Calu3 (cell line): ENCODE data around the gene SLFN14. TPM values are rescaled to one million over a fixed set of nuclear protein-coding genes. Genes with fewer than 3 reads are reported as not detected.
"Not testable (repeated sequence)": the region's sequence is repeated elsewhere in the genome, so short reads cannot be mapped to it uniquely, and the experiment has no call there.

Experiments
- BruUV-seq: library from RNA; stranded (reverse); fragments of 400-500 nt; replicated peaks from 2 replicates; lab custom pipeline; 2021; lab: Mats Ljungman, UMichigan
- CTCF ChIA-PET: fragments of 300-600 bp; sonication (Branson Sonifier 250); formaldehyde crosslinking; loops from one replicate; lab custom pipeline; 2022; ENCODE audit warnings: antibody characterized with exemption; lab: Charles Lee
- DNase-seq: peaks from one replicate; pipeline ENCODE4 v3.0.0; 2022
- H3K27ac Mint-ChIP-seq: one replicate; pipeline ENCODE4 v1.8.0; 2022; ENCODE audit warnings: mixed read lengths; ENCODE audit not compliant: unreplicated experiment
- H3K27me3 Mint-ChIP-seq: one replicate; pipeline ENCODE4 v1.8.0; 2022; ENCODE audit warnings: mixed read lengths; ENCODE audit not compliant: unreplicated experiment
- H3K36me3 Mint-ChIP-seq: one replicate; pipeline ENCODE4 v1.8.0; 2022; ENCODE audit warnings: mild to moderate bottlenecking, moderate library complexity, mixed read lengths; ENCODE audit not compliant: insufficient read depth, unreplicated experiment
- H3K4me1 Mint-ChIP-seq: one replicate; pipeline ENCODE4 v1.8.0; 2022; ENCODE audit warnings: mild to moderate bottlenecking, low read depth, mixed read lengths; ENCODE audit not compliant: unreplicated experiment
- H3K4me3 Mint-ChIP-seq: one replicate; pipeline ENCODE4 v1.8.0; 2022; ENCODE audit warnings: mild to moderate bottlenecking, low read depth, moderate library complexity, mixed read lengths; ENCODE audit not compliant: unreplicated experiment
- H3K9me3 Mint-ChIP-seq: one replicate; pipeline ENCODE4 v1.8.0; 2022; ENCODE audit warnings: low read depth, mixed read lengths; ENCODE audit not compliant: unreplicated experiment
- CTCF ChIP-seq: fragments of 200-600 bp; IDR thresholded peaks from one replicate; pipeline ENCODE4 v1.8.0; 2022; ENCODE audit warnings: antibody characterized with exemption; ENCODE audit not compliant: unreplicated experiment
- intact Hi-C: fragments of 100-400 bp; cut with micrococcal nuclease; formaldehyde crosslinking; loops from one replicate; pipeline ENCODE4 v1.10.0; 2022; ENCODE audit not compliant: unreplicated experiment
- total RNA-seq: library from RNA; stranded (reverse); gene quantifications from 2 replicates; pipeline ENCODE4 v1.2.3, GENCODE V29; 2022

The SLFN14 gene
- total RNA-seq, 1 experiment from 2014 or later, result not detected

- no peak overlapping the region for H3K4me3 Mint-ChIP-seq
- TF ChIP-seq CTCF, result no peak
- CTCF ChIA-PET, result no interaction called here
- no peak for DNase-seq
- intact Hi-C loops, result no loop called here
- H3K27me3 Mint-ChIP-seq, result peaks cover 54% of the 10 kb centered on the region
- no peaks in the 10 kb centered on the region for H3K36me3 Mint-ChIP-seq
- no TSS peak for BruUV-seq
- peaks cover 2% of the 10 kb centered on the region for H3K9me3 Mint-ChIP-seq
- no peak overlapping the region for H3K27ac Mint-ChIP-seq
- H3K4me1 Mint-ChIP-seq, result peaks cover 26% of the 10 kb centered on the region
Measured at GRCh38 chr17:35521150-35521549, 39.5 kb downstream of the SLFN14 start.

- no peak for DNase-seq
- peaks cover 2% of the 10 kb centered on the region for H3K9me3 Mint-ChIP-seq
- peaks cover 26% of the 10 kb centered on the region for H3K4me1 Mint-ChIP-seq
- BruUV-seq, result no TSS peak
- H3K27me3 Mint-ChIP-seq, result peaks cover 54% of the 10 kb centered on the region
- H3K4me3 Mint-ChIP-seq, result peak overlapping the region; percentile 46
- H3K36me3 Mint-ChIP-seq, result no peaks in the 10 kb centered on the region
- CTCF ChIA-PET, result interaction anchor here (0.5 to 1.4 kb wide), 3 partner anchors 209 to 352 kb away, joined by 3 to 4 read pairs (median 3); no protein-coding TSS in a partner anchor
- no peak for TF ChIP-seq CTCF
- peak overlapping the region; percentile 61 for H3K27ac Mint-ChIP-seq
- intact Hi-C loops, result no loop called here
Measured at GRCh38 chr17:35519906-35520442, 40.6 kb downstream of the SLFN14 start.

- no peaks in the 10 kb centered on the region for H3K36me3 Mint-ChIP-seq
- CTCF ChIA-PET, result interaction anchor here (0.5 to 1.4 kb wide), 3 partner anchors 209 to 352 kb away, joined by 3 to 4 read pairs (median 3); no protein-coding TSS in a partner anchor
- peak overlapping the region; percentile 61 for H3K27ac Mint-ChIP-seq
- H3K4me1 Mint-ChIP-seq, result peaks cover 26% of the 10 kb centered on the region
- H3K9me3 Mint-ChIP-seq, result no peaks in the 10 kb centered on the region
- BruUV-seq, result no TSS peak
- peak overlapping the region; percentile 46 for H3K4me3 Mint-ChIP-seq
- DNase-seq, result peak; percentile 56
- peaks cover 54% of the 10 kb centered on the region for H3K27me3 Mint-ChIP-seq
- no peak for TF ChIP-seq CTCF
- intact Hi-C loops, result no loop called here
Measured at GRCh38 chr17:35519439-35519838, 41.2 kb downstream of the SLFN14 start.

GRCh38 chr17:35518431-35518830 is 42.2 kb downstream of the SLFN14 start:
- Mint-ChIP-seq H3K27me3 (peaks cover 54% of the 10 kb centered on the region), H3K4me1 (peaks cover 26% of the 10 kb centered on the region)
- CTCF ChIA-PET, result interaction anchor here (1.4 kb wide), 1 partner anchor 208 kb away, joined by 3 read pairs; no protein-coding TSS in a partner anchor
- intact Hi-C loops, H3K4me3 Mint-ChIP-seq, H3K36me3 Mint-ChIP-seq, BruUV-seq, DNase-seq, H3K9me3 Mint-ChIP-seq, H3K27ac Mint-ChIP-seq: not testable (repeated sequence)

- no TSS peak for BruUV-seq
- no peak overlapping the region for H3K27ac Mint-ChIP-seq
- H3K4me1 Mint-ChIP-seq, result peaks cover 15% of the 10 kb centered on the region
- CTCF ChIA-PET, result no interaction called here
- DNase-seq, result no peak
- peaks cover 76% of the 10 kb centered on the region for H3K27me3 Mint-ChIP-seq
- TF ChIP-seq CTCF, result no peak
- no peaks in the 10 kb centered on the region for H3K9me3 Mint-ChIP-seq
- no peaks in the 10 kb centered on the region for H3K36me3 Mint-ChIP-seq
- H3K4me3 Mint-ChIP-seq, result no peak overlapping the region
- intact Hi-C loops, result no loop called here
Measured at GRCh38 chr17:35515027-35515426, 45.6 kb downstream of the SLFN14 start.
